ENCODE measurements around the gene ZNF511.

Gene ZNF511

GRCh38 chr10:133267829-133268228 is 40.9 kb upstream of the ZNF511 start:
- Histone ChIP-seq H3K36me3 (ENCODE audit: low read length) (no peaks in the 10 kb centered on the region), H3K4me2 (ENCODE audit: low read depth, low read length, poor library complexity, severe bottlenecking) (no peak overlapping the region), H2AFZ (ENCODE audit: low read depth, low read length, severe bottlenecking) (no peak overlapping the region), H3K27me3 (ENCODE audit: low read length) (no peaks in the 10 kb centered on the region), H3K9ac (ENCODE audit: low read length) (no peak overlapping the region), H4K20me1 (ENCODE audit: low read depth, low read length) (no peaks in the 10 kb centered on the region), H3K9me2 (replicated peaks; ENCODE audit: insufficient read depth, low read length) (no peaks in the 10 kb centered on the region), H3F3A (ENCODE audit: insufficient read depth) (no peaks in the 10 kb centered on the region), H3K9me3 (ENCODE audit: insufficient read depth, low read length) (no peaks in the 10 kb centered on the region), H3K4me3 (ENCODE audit: insufficient read depth, low read length, poor library complexity, severe bottlenecking) (no peak overlapping the region), H3K27ac (ENCODE audit: low read depth, low read length) (no peak overlapping the region), H3K79me2 (ENCODE audit: insufficient read depth, low read length) (no peaks in the 10 kb centered on the region)
- TF ChIP-seq EZH2phosphoT487 (conservative IDR thresholded peaks at IDR 0.05; ENCODE audit: low read length) (no peak), CTCF (IDR thresholded peaks at IDR 0.05; ENCODE audit: insufficient read depth, low read length, poor library complexity, severe bottlenecking) (no peak)

DNA sequence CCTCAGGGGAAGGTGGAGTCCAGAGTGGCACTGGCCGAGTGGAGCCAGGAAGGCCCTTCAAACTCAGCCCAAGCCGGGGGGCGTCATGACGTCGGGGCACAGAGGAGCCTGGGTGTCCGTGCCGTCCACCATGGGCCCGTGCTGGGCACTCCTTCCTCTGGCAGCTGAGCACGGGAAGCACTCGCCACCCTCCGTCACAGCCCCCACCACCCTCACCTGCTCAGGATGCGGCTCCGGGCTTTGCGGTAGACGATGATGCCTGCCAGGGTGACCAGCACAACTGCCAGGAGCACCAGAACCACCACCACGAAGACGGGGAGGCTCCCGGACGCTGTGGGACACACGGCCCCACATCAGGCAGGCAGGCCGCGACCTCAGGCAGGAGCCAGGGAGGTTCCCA is 40.2 kb upstream of the ZNF511 start:
- H3K4me3 ChIP-seq (ENCODE audit: insufficient read depth, low read length, poor library complexity, severe bottlenecking) = no peak overlapping the region
- H3K36me3 ChIP-seq (ENCODE audit: low read length) = no peaks in the 10 kb centered on the region
- no peaks in the 10 kb centered on the region for H3K79me2 ChIP-seq (ENCODE audit: insufficient read depth, low read length)
- H2AFZ ChIP-seq (ENCODE audit: low read depth, low read length, severe bottlenecking) = no peak overlapping the region
- no peaks in the 10 kb centered on the region for H3K9me2 ChIP-seq (replicated peaks; ENCODE audit: insufficient read depth, low read length)
- no peak overlapping the region for H3K4me2 ChIP-seq (ENCODE audit: low read depth, low read length, poor library complexity, severe bottlenecking)
- no peaks in the 10 kb centered on the region for H3K27me3 ChIP-seq (ENCODE audit: low read length)
- no peak overlapping the region for H3K27ac ChIP-seq (ENCODE audit: low read depth, low read length)
- H3K9ac ChIP-seq (ENCODE audit: low read length) = no peak overlapping the region
- TF ChIP-seq EZH2phosphoT487 (conservative IDR thresholded peaks at IDR 0.05; ENCODE audit: low read length) (no peak), CTCF (IDR thresholded peaks at IDR 0.05; ENCODE audit: insufficient read depth, low read length, poor library complexity, severe bottlenecking) (no peak)
- no peaks in the 10 kb centered on the region for H4K20me1 ChIP-seq (ENCODE audit: low read depth, low read length)
- no peaks in the 10 kb centered on the region for H3F3A ChIP-seq (ENCODE audit: insufficient read depth)
- H3K9me3 ChIP-seq (ENCODE audit: insufficient read depth, low read length) = no peaks in the 10 kb centered on the region

GRCh38 chr10:133269367-133269766 is 39.3 kb upstream of the ZNF511 start:
- no peak overlapping the region for H3K4me2 ChIP-seq (ENCODE audit: low read depth, low read length, poor library complexity, severe bottlenecking)
- H3K27ac ChIP-seq (ENCODE audit: low read depth, low read length) = no peak overlapping the region
- no peak overlapping the region for H2AFZ ChIP-seq (ENCODE audit: low read depth, low read length, severe bottlenecking)
- no peak overlapping the region for H3K9ac ChIP-seq (ENCODE audit: low read length)
- H3K27me3 ChIP-seq (ENCODE audit: low read length) = no peaks in the 10 kb centered on the region
- H3K9me2 ChIP-seq (replicated peaks; ENCODE audit: insufficient read depth, low read length) = no peaks in the 10 kb centered on the region
- no peak for TF ChIP-seq CTCF (IDR thresholded peaks at IDR 0.05; ENCODE audit: insufficient read depth, low read length, poor library complexity, severe bottlenecking)
- TF ChIP-seq EZH2phosphoT487 (conservative IDR thresholded peaks at IDR 0.05; ENCODE audit: low read length) = no peak
- H3K36me3 ChIP-seq (ENCODE audit: low read length) = no peaks in the 10 kb centered on the region
- H4K20me1 ChIP-seq (ENCODE audit: low read depth, low read length) = no peaks in the 10 kb centered on the region
- H3K4me3 ChIP-seq (ENCODE audit: insufficient read depth, low read length, poor library complexity, severe bottlenecking) = no peak overlapping the region
- H3F3A ChIP-seq (ENCODE audit: insufficient read depth) = no peaks in the 10 kb centered on the region
- H3K79me2 ChIP-seq (ENCODE audit: insufficient read depth, low read length) = no peaks in the 10 kb centered on the region
- H3K9me3 ChIP-seq (ENCODE audit: insufficient read depth, low read length) = no peaks in the 10 kb centered on the region

GRCh38 chr10:133270204-133270603 is 38.5 kb upstream of the ZNF511 start:
- Histone ChIP-seq H3K36me3 (ENCODE audit: low read length) (no peaks in the 10 kb centered on the region), H2AFZ (ENCODE audit: low read depth, low read length, severe bottlenecking) (no peak overlapping the region), H3K79me2 (ENCODE audit: insufficient read depth, low read length) (no peaks in the 10 kb centered on the region), H3K9me2 (replicated peaks; ENCODE audit: insufficient read depth, low read length) (no peaks in the 10 kb centered on the region), H3K4me2 (ENCODE audit: low read depth, low read length, poor library complexity, severe bottlenecking) (no peak overlapping the region), H3K4me3 (ENCODE audit: insufficient read depth, low read length, poor library complexity, severe bottlenecking) (no peak overlapping the region), H3K9ac (ENCODE audit: low read length) (no peak overlapping the region), H3K9me3 (ENCODE audit: insufficient read depth, low read length) (no peaks in the 10 kb centered on the region), H3K27me3 (ENCODE audit: low read length) (no peaks in the 10 kb centered on the region), H3K27ac (ENCODE audit: low read depth, low read length) (no peak overlapping the region), H3F3A (ENCODE audit: insufficient read depth) (no peaks in the 10 kb centered on the region), H4K20me1 (ENCODE audit: low read depth, low read length) (no peaks in the 10 kb centered on the region)
- TF ChIP-seq EZH2phosphoT487 (conservative IDR thresholded peaks at IDR 0.05; ENCODE audit: low read length) (no peak), CTCF (IDR thresholded peaks at IDR 0.05; ENCODE audit: insufficient read depth, low read length, poor library complexity, severe bottlenecking) (no peak)

Measured in SU-DHL-6 (cell line).